ENCODE measurements around the gene GNAI3.

GRCh38 chr1:109619576-109620400 is 71.4 kb downstream of the GNAI3 start, which contains the start of the genes AMPD2 and GNAT2:
- TF ChIP-seq EZH2 (IDR thresholded peaks at IDR 0.05; ENCODE audit: low read length, missing control alignments): no peak
- no peak for TF ChIP-seq CTCF (conservative IDR thresholded peaks at IDR 0.05 in 1 of 2, IDR thresholded peaks at IDR 0.05 in 1 of 2; ENCODE audit: low read depth in 1 of 2, low read length in 2 of 2)
